Ovary (tissue), 9 donors: ENCODE results near the gene MSH3. TPM values are rescaled to one million over a fixed set of nuclear protein-coding genes. Genes with fewer than 3 reads are reported as not detected.

Source experiments
- DNase-seq, 5 donors: peaks; one replicate each; pipeline ENCODE4 v3.0.0-alpha.2; 2019 to 2020
- H3K27ac ChIP-seq, 2 donors: fragments of 200-600 bp; one replicate each; pipeline versions ENCODE4 v1.5.1 to v1.8.0; 2019 to 2022
- H3K27me3 ChIP-seq: fragments of 200-600 bp; one replicate; pipeline ENCODE4 v1.8.0; 2022
- H3K36me3 ChIP-seq: fragments of 200-600 bp; sonication (generic); one replicate; pipeline ENCODE4 v1.5.1; 2019
- H3K4me1 ChIP-seq: one replicate; pipeline ENCODE4 v1.8.1; 2013; ENCODE audit warnings: mild to moderate bottlenecking, moderate library complexity; ENCODE audit not compliant: insufficient read depth
- H3K4me3 ChIP-seq: fragments of 200-600 bp; sonication (generic); one replicate; pipeline ENCODE4 v1.5.1; 2017
- H3K9me3 ChIP-seq, 2 donors: fragments of 200-600 bp in 1 of 2; sonication (generic) in 1 of 2; one replicate each; pipeline versions ENCODE4 v1.5.1 to v1.8.1; 2013 to 2019; ENCODE audit warnings: mild to moderate bottlenecking in 1 of 2, moderate library complexity in 1 of 2
- EP300 ChIP-seq: sonication (generic); formaldehyde crosslinking; IDR thresholded peaks from one replicate; pipeline ENCODE4 v1.6.1; 2017; ENCODE audit warnings: antibody characterized with exemption
- POLR2A ChIP-seq: fragments of 450-650 bp; IDR thresholded peaks from one replicate; pipeline ENCODE4 v1.6.1; 2017; ENCODE audit warnings: antibody characterized with exemption, mild to moderate bottlenecking, moderate library complexity
- WGBS, 3 donors: extraction: QIAGEN DNeasy Blood & Tissue Kit in 1 of 3; methylation state at CpG; one replicate each; pipeline versions ENCODE4 v1.1.5 to v1.1.7; 2013 to 2017; 5-methylcytosine and 5-hydroxymethylcytosine counted together
- intact Hi-C, 4 donors: fragments of 100-400 bp; cut with DNase I; formaldehyde crosslinking; loops; one replicate each; pipeline versions ENCODE4 v1.11.0 to v1.15.1; 2022 to 2023
- polyA plus RNA-seq, 2 donors: library from polyadenylated mRNA; stranded (reverse); fragments of 200-250 nt in 1 of 2; fragments of 350-450 nt in 1 of 2; fragmentation: Illumina TruSeq in 1 of 2; extraction: RNeasy Lipid Tissue Mini Kit (QIAGEN cat#74804) in 1 of 2; gene quantifications; one replicate each; pipeline ENCODE4 v1.2.3, GENCODE V29; 2013 to 2014
- total RNA-seq, 7 donors: library from RNA; depleted of rRNA in 2 of 7; stranded (reverse); fragments of >200 nt in 2 of 7; fragmentation: NEBNext Ultra II Directional in 3 of 7; extraction: Animal tissue kit (Norgen Biotek cat#: 25700) in 3 of 7; gene quantifications; one replicate each; pipeline versions ENCODE4 v1.1.0 to v1.2.4, GENCODE V29; 2016 to 2023
- TF ChIP-seq, protein P1 (sequence below), 3 donors: fragments of 450-650 bp in 2 of 3; fragments of 200-600 bp in 1 of 3; IDR thresholded peaks; one replicate each; pipeline versions ENCODE4 v1.5.1 to v1.8.0; 2016 to 2022; ENCODE audit warnings: antibody characterized with exemption in 3 of 3, mild to moderate bottlenecking in 1 of 3
- donor health status: DM: no; HTN: no; CAD: no; lungs with moderate emphysema.
- donor health status: DM: no; HTN: no; CAD: no.
- donor health status: Bipolar disorder and iron deficiency.
- donor health status: DM: yes; HTN: yes; CAD: no.
- donor health status: DM: no; HTN: no; CAD: no.
- donor health status: DM: yes; HTN: yes; CAD: no.

MSH3 gene
- total and polyA plus RNA-seq, 9 donors, result 5.1 to 17.0 (median 13.1) TPM

DNA sequence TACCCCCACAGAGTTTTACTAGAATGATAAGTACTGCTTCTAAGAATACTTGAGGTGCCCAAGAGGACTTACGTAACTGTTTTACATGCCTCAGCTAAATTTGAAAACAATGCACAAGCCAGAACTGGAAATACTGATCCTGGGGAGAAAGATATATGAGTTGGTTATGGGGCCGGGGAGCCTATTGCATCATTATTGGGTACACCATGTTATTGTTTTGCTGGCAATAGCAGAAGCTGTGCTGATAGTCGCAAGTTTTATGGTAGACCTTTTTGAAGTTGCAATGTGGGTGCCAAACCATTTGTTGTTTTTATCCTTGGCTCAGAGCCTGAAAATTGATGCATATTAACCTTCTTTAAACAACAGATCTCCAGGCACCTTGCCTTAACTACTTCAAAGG lies 108.8 kb downstream of the MSH3 start:
- Histone ChIP-seq H3K9me3 (no peaks in the 10 kb centered on the region), H3K4me1 (no peaks in the 10 kb centered on the region), H3K36me3 (no peaks in the 10 kb centered on the region), H3K27me3 (no peaks in the 10 kb centered on the region), H3K4me3 (no peak overlapping the region), H3K27ac (no peak overlapping the region)
- 52 to 56% (median 55%) methylated on average over 3 of the region's 3 CpGs for WGBS, 3 donors
- no peak for TF ChIP-seq EP300
- TF ChIP-seq, protein P1, sequence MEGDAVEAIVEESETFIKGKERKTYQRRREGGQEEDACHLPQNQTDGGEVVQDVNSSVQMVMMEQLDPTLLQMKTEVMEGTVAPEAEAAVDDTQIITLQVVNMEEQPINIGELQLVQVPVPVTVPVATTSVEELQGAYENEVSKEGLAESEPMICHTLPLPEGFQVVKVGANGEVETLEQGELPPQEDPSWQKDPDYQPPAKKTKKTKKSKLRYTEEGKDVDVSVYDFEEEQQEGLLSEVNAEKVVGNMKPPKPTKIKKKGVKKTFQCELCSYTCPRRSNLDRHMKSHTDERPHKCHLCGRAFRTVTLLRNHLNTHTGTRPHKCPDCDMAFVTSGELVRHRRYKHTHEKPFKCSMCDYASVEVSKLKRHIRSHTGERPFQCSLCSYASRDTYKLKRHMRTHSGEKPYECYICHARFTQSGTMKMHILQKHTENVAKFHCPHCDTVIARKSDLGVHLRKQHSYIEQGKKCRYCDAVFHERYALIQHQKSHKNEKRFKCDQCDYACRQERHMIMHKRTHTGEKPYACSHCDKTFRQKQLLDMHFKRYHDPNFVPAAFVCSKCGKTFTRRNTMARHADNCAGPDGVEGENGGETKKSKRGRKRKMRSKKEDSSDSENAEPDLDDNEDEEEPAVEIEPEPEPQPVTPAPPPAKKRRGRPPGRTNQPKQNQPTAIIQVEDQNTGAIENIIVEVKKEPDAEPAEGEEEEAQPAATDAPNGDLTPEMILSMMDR (IDR thresholded peaks at IDR 0.05), result no peak
- TF ChIP-seq POLR2A, result no peak
- no peak for DNase-seq
- intact Hi-C loops, result no loop called here

DNA sequence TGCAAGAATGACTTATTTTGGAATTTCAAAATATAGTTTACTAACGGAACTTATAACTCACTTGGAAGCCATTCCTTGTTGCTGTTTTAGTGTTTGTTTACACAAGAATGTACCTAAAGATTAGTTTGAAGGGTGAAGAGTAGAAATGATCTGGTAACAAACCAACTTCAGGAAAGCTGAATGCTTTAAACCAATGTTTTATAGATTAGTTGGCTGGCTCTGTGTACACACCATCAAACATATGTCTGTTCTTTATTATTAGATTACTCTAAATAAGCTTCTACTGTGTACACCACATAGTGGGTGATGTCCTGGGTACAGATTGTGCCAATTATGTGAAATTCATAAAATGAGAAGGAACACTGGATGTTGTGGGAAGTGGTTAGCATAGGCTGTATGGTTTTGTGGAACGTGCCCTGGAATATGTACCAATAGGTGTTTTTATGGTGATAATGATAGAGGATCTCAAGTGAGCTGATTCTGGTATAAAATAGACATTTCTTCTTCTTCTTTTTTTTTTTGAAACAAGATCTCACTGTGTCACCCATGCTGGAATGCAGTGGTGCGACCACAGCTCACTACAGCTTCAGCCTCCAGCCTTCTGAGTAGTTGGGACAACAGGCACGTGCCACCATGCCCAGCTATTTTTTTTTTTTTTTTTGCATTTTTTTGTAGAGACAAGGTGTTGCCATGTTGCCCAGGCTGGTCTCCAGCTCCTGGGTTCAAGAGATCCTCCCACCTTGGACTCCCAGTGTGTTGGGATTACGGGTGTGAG lies 109.6 kb downstream of the MSH3 start:
- 87 to 91% (median 91%) methylated on average over 5 of the region's 5 CpGs for WGBS, 3 donors
- intact Hi-C loops, result no loop called here
- no peak overlapping the region for H3K27ac ChIP-seq
- no peaks in the 10 kb centered on the region for H3K4me1 ChIP-seq
- no peaks in the 10 kb centered on the region for H3K36me3 ChIP-seq
- TF ChIP-seq, protein P1 (IDR thresholded peaks at IDR 0.05), result no peak
- TF ChIP-seq POLR2A (no peak), EP300 (no peak)
- no peak for DNase-seq
- no peaks in the 10 kb centered on the region for H3K27me3 ChIP-seq
- no peak overlapping the region for H3K4me3 ChIP-seq
- H3K9me3 ChIP-seq, result no peaks in the 10 kb centered on the region

DNA sequence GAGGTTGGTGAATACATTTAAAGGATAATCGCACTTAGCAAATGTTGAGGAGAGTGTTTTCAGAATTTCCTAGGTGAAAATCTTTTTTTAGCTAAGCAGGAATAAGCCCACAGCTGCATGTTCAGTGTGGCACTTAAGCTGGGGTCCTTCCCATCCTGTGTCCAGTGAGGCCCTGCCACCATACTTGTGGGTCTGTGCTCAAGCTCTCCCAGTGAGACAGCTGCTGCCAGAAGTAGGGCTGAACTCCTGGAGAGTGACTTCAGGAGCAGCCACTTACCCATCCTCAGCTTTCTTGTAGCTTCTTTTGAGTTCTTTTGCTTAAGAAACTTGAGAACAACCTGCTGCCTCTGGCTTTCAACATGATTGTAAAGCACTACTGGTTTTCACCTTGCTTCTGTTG lies 110.3 kb downstream of the MSH3 start:
- Histone ChIP-seq H3K4me3 (no peak overlapping the region), H3K27ac (no peak overlapping the region), H3K4me1 (no peaks in the 10 kb centered on the region), H3K36me3 (no peaks in the 10 kb centered on the region), H3K9me3 (no peaks in the 10 kb centered on the region), H3K27me3 (no peaks in the 10 kb centered on the region)
- intact Hi-C loops, result no loop called here
- TF ChIP-seq, protein P1 (IDR thresholded peaks at IDR 0.05), result no peak
- TF ChIP-seq POLR2A, result no peak
- TF ChIP-seq EP300, result no peak
- 100% methylated on average over 1 of the region's 1 CpG for WGBS, 3 donors
- no peak for DNase-seq

DNA sequence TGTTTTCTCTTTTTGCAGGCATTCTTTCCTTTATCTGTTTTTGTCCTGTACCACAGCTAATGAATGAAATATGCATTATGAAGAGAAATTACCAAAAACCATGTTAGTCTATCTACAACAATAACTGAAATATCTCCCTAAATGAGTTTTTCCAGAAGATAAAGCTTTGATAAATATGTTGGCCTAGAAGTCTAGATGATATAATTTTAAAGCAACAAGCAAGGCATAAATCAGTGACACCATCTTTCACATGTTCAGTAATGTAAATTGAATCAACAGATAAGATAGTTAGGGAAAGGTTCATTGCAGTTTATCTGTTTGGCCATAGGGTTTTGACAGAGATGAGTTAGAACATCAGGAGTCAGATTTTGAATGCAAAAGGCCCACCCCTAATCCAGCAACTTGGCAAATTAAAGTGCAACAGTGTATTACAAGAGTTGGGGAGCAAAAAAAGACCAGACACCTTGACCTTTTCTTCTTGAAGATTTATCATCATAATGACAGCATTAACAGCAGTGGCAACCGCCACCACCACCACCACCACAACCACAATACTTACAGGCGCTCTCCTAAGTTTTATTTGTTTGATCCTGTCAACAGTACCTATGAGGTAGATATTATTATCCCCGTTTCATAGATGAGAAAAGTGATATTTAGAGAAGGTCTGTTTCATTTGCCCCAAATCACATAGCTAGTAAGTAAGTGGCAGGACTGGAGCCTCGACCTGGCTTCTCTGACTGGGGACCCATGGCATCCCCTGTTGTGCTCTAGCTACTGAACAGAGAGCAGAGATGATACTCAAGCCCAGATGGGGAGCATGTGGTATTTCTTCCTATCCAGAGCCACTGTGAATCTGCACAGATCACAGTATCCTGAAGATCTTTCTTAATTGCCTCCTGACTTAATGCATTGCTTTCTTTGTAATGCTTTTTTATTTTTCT lies 123.2 kb downstream of the MSH3 start:
- Histone ChIP-seq H3K36me3 (no peaks in the 10 kb centered on the region), H3K4me1 (no peaks in the 10 kb centered on the region), H3K4me3 (no peak overlapping the region), H3K27me3 (no peaks in the 10 kb centered on the region), H3K9me3 (no peaks in the 10 kb centered on the region), H3K27ac (no peak overlapping the region)
- 89 to 96% (median 92%) methylated on average over 4 of the region's 4 CpGs for WGBS, 3 donors
- intact Hi-C loops, result no loop called here
- TF ChIP-seq EP300 (no peak), POLR2A (no peak)
- TF ChIP-seq, protein P1 (IDR thresholded peaks at IDR 0.05), result no peak
- DNase-seq, result no peak
